ENCODE data around the gene SULT4A1. TPM values are rescaled to one million over a fixed set of nuclear protein-coding genes. Genes with fewer than 3 reads are reported as not detected.

SULT4A1 gene
- total RNA-seq, 4 donors from 2014 or later = 0.27 to 0.53 (median 0.47) TPM; not detected in 1

GRCh38 chr22:43800970-43801369, 61.3 kb downstream of the SULT4A1 start:
- TF ChIP-seq CTCF (IDR thresholded peaks at IDR 0.05) = no peak
- Histone ChIP-seq H3K36me3 (no peaks in the 10 kb centered on the region), H3K4me1 (no peaks in the 10 kb centered on the region), H3K27ac (no peak overlapping the region), H3K27me3 (no peaks in the 10 kb centered on the region), H3K4me3 (no peak overlapping the region), H3K9me3 (peaks cover 0 to 3% (median 0%) of the 10 kb centered on the region in 4 donors)
- DNase-seq = no peak

GRCh38 chr22:43798492-43798891, 63.8 kb downstream of the SULT4A1 start:
- Histone ChIP-seq H3K4me3 (no peak overlapping the region), H3K9me3 (peaks cover 0 to 3% (median 0%) of the 10 kb centered on the region in 4 donors), H3K27me3 (no peaks in the 10 kb centered on the region), H3K36me3 (no peaks in the 10 kb centered on the region), H3K4me1 (no peaks in the 10 kb centered on the region), H3K27ac (no peak overlapping the region)
- TF ChIP-seq CTCF (IDR thresholded peaks at IDR 0.05) (no peak), POLR2A (IDR thresholded peaks at IDR 0.05) (no peak)
- no peak for DNase-seq

- Histone ChIP-seq H3K9me3 (peaks cover 0 to 3% (median 0%) of the 10 kb centered on the region in 4 donors), H3K27ac (no peak overlapping the region), H3K36me3 (no peaks in the 10 kb centered on the region), H3K4me1 (no peaks in the 10 kb centered on the region), H3K4me3 (no peak overlapping the region), H3K27me3 (no peaks in the 10 kb centered on the region)
- no peak for DNase-seq
- peak in 3 of 6 experiments; percentile 21 to 36 (median 24) for TF ChIP-seq CTCF (IDR thresholded peaks at IDR 0.05)
- TF ChIP-seq POLR2A (IDR thresholded peaks at IDR 0.05) = no peak
Measured at GRCh38 chr22:43796567-43796966, 65.7 kb downstream of the SULT4A1 start.

GRCh38 chr22:43795320-43795719, 67.0 kb downstream of the SULT4A1 start:
- Histone ChIP-seq H3K4me3 (no peak overlapping the region), H3K36me3 (no peaks in the 10 kb centered on the region), H3K4me1 (no peaks in the 10 kb centered on the region), H3K27me3 (no peaks in the 10 kb centered on the region), H3K9me3 (no peaks in the 10 kb centered on the region), H3K27ac (no peak overlapping the region)
- no peak for DNase-seq
- TF ChIP-seq POLR2A (IDR thresholded peaks at IDR 0.05) (no peak), CTCF (IDR thresholded peaks at IDR 0.05) (no peak)

GRCh38 chr22:43792905-43793304, 69.4 kb downstream of the SULT4A1 start:
- Histone ChIP-seq H3K27me3 (no peaks in the 10 kb centered on the region), H3K9me3 (no peaks in the 10 kb centered on the region), H3K4me1 (no peaks in the 10 kb centered on the region), H3K4me3 (no peak overlapping the region), H3K27ac (no peak overlapping the region), H3K36me3 (no peaks in the 10 kb centered on the region)
- TF ChIP-seq CTCF (IDR thresholded peaks at IDR 0.05) (no peak), POLR2A (IDR thresholded peaks at IDR 0.05) (no peak)
- no peak for DNase-seq

GRCh38 chr22:43789452-43789851, 72.9 kb downstream of the SULT4A1 start:
- Histone ChIP-seq H3K27me3 (no peaks in the 10 kb centered on the region), H3K36me3 (no peaks in the 10 kb centered on the region), H3K4me1 (no peaks in the 10 kb centered on the region), H3K9me3 (no peaks in the 10 kb centered on the region), H3K4me3 (no peak overlapping the region), H3K27ac (no peak overlapping the region)
- TF ChIP-seq POLR2A (IDR thresholded peaks at IDR 0.05) = no peak
- TF ChIP-seq CTCF (IDR thresholded peaks at IDR 0.05) = no peak
- DNase-seq = no peak

Measured in Peyer's patch (tissue), 4 donors.